HCT116 (cell line): ENCODE results near the gene ZDHHC21.

Source experiments
- CBX3 ChIP-seq: IDR thresholded peaks from 2 replicates; pipeline ENCODE4 v1.6.1; 2012; ENCODE audit warnings: low read depth
- CEBPB ChIP-seq: IDR thresholded peaks from 2 replicates; pipeline ENCODE4 v1.6.1; 2012; ENCODE audit warnings: low read depth
- CTCF ChIP-seq, 3 experiments: fragments of 200-600 bp in 1 of 3; sonication (generic) in 1 of 3; IDR thresholded peaks in 2 of 3; conservative IDR thresholded peaks in 1 of 3; 2 replicates each; pipeline ENCODE4 v1.5.1; 2012 to 2017; ENCODE audit warnings: low read depth in 2 of 3, low read length in 2 of 3, antibody characterized with exemption in 1 of 3, borderline replicate concordance in 1 of 3, control low read depth in 1 of 3, mild to moderate bottlenecking in 1 of 3, mixed read lengths in 1 of 3, mixed run types in 1 of 3, moderate library complexity in 1 of 3; ENCODE audit not compliant: insufficient read depth in 1 of 3
- EZH2 ChIP-seq: fragments of 200-600 bp; sonication (generic); IDR thresholded peaks from 2 replicates; pipeline ENCODE4 v1.6.1; 2017; ENCODE audit warnings: antibody characterized with exemption, mixed run types
- POLR2AphosphoS5 ChIP-seq: IDR thresholded peaks from 2 replicates; pipeline ENCODE4 v1.6.1; 2011; ENCODE audit warnings: mild to moderate bottlenecking, low read depth, low read length, moderate library complexity
- SIN3A ChIP-seq: IDR thresholded peaks from 2 replicates; pipeline ENCODE4 v1.6.1; 2012; ENCODE audit warnings: low read depth
- SP1 ChIP-seq: IDR thresholded peaks from 2 replicates; pipeline ENCODE4 v1.6.1; 2012; ENCODE audit warnings: low read depth
- YY1 ChIP-seq: IDR thresholded peaks from 2 replicates; pipeline ENCODE4 v1.6.1; 2011; ENCODE audit warnings: low read length, low read depth, moderate library complexity, mild to moderate bottlenecking; ENCODE audit not compliant: insufficient replicate concordance; ENCODE audit errors: extremely low read depth

GRCh38 chr9:14633148-14633547 lies 60.1 kb downstream of the ZDHHC21 start:
- TF ChIP-seq SP1 (no peak), CTCF (IDR thresholded peaks at IDR 0.05 in 2 of 3, conservative IDR thresholded peaks at IDR 0.05 in 1 of 3; ENCODE audit: borderline replicate concordance in 1 of 3, insufficient read depth in 1 of 3, low read depth in 2 of 3, low read length in 2 of 3) (no peak), CEBPB (no peak), POLR2AphosphoS5 (no peak), YY1 (no peak), EZH2 (no peak), SIN3A (no peak), CBX3 (no peak)
